HepG2 (cell line): Measurements from ENCODE around the gene MGA. TPM values are rescaled to one million over a fixed set of nuclear protein-coding genes. Genes with fewer than 3 reads are reported as not detected.

Source experiments
- EP300 ChIP-seq, 3 experiments: sonication (generic) in 1 of 3; formaldehyde crosslinking in 1 of 3; IDR thresholded peaks; 2 replicates each; pipeline versions ENCODE4 v1.5.1 to v1.6.1; 2011 to 2020; ENCODE audit warnings: low read depth in 2 of 3, low read length in 2 of 3, borderline replicate concordance in 1 of 3, improper control_type of control experiment in 1 of 3, mild to moderate bottlenecking in 1 of 3, missing genetic modification reagents in 1 of 3, moderate library complexity in 1 of 3
- FOXK1 ChIP-seq: sonication (generic); formaldehyde crosslinking; IDR thresholded peaks from 2 replicates; pipeline ENCODE4 v1.4.0; 2020; ENCODE audit warnings: low read depth, missing genetic modification reagents, borderline replicate concordance
- JARID2 ChIP-seq: sonication (generic); formaldehyde crosslinking; IDR thresholded peaks from 2 replicates; pipeline ENCODE4 v1.8.1; 2023; ENCODE audit warnings: missing genetic modification reagents, inconsistent platforms; ENCODE audit not compliant: insufficient replicate concordance
- MBNL3 ChIP-seq: fragments of 250-450 bp; sonication (Bioruptor Pico); conservative IDR thresholded peaks from 2 replicates; pipeline ENCODE4 v1.8.0; 2022; ENCODE audit warnings: mild to moderate bottlenecking, inconsistent platforms
- NFE2L1 ChIP-seq: sonication (generic); formaldehyde crosslinking; IDR thresholded peaks from 2 replicates; pipeline ENCODE4 v1.4.0; 2020; ENCODE audit warnings: missing genetic modification reagents, mild to moderate bottlenecking, borderline replicate concordance
- SNAPC2 ChIP-seq: sonication (generic); formaldehyde crosslinking; IDR thresholded peaks from 2 replicates; pipeline ENCODE4 v1.8.1; 2022; ENCODE audit warnings: mild to moderate bottlenecking, missing genetic modification reagents
- U2AF2 ChIP-seq: fragments of 200-400 bp; formaldehyde crosslinking; IDR thresholded peaks from 2 replicates; pipeline ENCODE4 v1.6.1; 2017; ENCODE audit warnings: low read depth, mild to moderate bottlenecking, low read length
- YEATS4 ChIP-seq: sonication (generic); formaldehyde crosslinking; IDR thresholded peaks from 2 replicates; pipeline ENCODE4 v1.4.0; 2020; ENCODE audit warnings: missing genetic modification reagents, borderline replicate concordance
- ZEB1 ChIP-seq: IDR thresholded peaks from 2 replicates; pipeline ENCODE4 v1.6.1; 2012; ENCODE audit warnings: mild to moderate bottlenecking, low read depth, inconsistent platforms; ENCODE audit not compliant: insufficient replicate concordance
- ZNF746 ChIP-seq: sonication (generic); formaldehyde crosslinking; IDR thresholded peaks from 2 replicates; pipeline ENCODE4 v1.8.0; 2022; ENCODE audit warnings: mild to moderate bottlenecking, missing genetic modification reagents
- polyA plus RNA-seq, 8 experiments: library from polyadenylated mRNA; depleted of rRNA in 3 of 8; stranded (reverse) in 7 of 8; unstranded in 1 of 8; fragments of >200 nt; fragmentation: Illumina TruSeq in 4 of 8; extraction: Trizol in 4 of 8; gene quantifications; 2 replicates each; pipeline versions ENCODE4 v1.2.1 to v1.2.3, GENCODE V29; 2011 to 2016; ENCODE audit warnings: low read depth in 4 of 8, missing spikeins in 1 of 8, mixed read lengths in 1 of 8; ENCODE audit not compliant: insufficient read depth in 1 of 8
- total RNA-seq, 5 experiments: library from RNA; depleted of rRNA; stranded (reverse); fragments of >200 nt; fragmentation: Illumina TruSeq; extraction: Trizol; gene quantifications; 2 replicates each; pipeline ENCODE4 v1.2.3, GENCODE V29; 2016; ENCODE audit warnings: low read depth in 1 of 5
- TF ChIP-seq, protein P1 (sequence below): sonication (generic); formaldehyde crosslinking; IDR thresholded peaks from 2 replicates; pipeline ENCODE4 v1.4.0; 2020; ENCODE audit warnings: missing genetic modification reagents
- TF ChIP-seq, protein P2 (sequence below): IDR thresholded peaks from 2 replicates; pipeline ENCODE4 v1.6.1; 2016; ENCODE audit warnings: missing compliant biosample characterization, missing genetic modification reagents, borderline replicate concordance
- TF ChIP-seq, protein P3 (sequence below), 2 experiments: sonication (generic) in 1 of 2; formaldehyde crosslinking in 1 of 2; IDR thresholded peaks; 2 replicates each; pipeline versions ENCODE4 v1.5.1 to v1.6.1; 2011 to 2020; ENCODE audit warnings: borderline replicate concordance in 1 of 2, low read depth in 1 of 2, low read length in 1 of 2, mild to moderate bottlenecking in 1 of 2, missing genetic modification reagents in 1 of 2, moderate library complexity in 1 of 2
- TF ChIP-seq, protein P4 (sequence below): IDR thresholded peaks from 2 replicates; pipeline ENCODE4 v1.6.1; 2016; ENCODE audit warnings: low read depth, control low read depth

The MGA gene
- total and polyA plus RNA-seq, 2 of the 13 experiments (the other 11 are each of a cell fraction or from before 2014, with no cell fraction given), result 5.3 to 59.0 TPM

DNA sequence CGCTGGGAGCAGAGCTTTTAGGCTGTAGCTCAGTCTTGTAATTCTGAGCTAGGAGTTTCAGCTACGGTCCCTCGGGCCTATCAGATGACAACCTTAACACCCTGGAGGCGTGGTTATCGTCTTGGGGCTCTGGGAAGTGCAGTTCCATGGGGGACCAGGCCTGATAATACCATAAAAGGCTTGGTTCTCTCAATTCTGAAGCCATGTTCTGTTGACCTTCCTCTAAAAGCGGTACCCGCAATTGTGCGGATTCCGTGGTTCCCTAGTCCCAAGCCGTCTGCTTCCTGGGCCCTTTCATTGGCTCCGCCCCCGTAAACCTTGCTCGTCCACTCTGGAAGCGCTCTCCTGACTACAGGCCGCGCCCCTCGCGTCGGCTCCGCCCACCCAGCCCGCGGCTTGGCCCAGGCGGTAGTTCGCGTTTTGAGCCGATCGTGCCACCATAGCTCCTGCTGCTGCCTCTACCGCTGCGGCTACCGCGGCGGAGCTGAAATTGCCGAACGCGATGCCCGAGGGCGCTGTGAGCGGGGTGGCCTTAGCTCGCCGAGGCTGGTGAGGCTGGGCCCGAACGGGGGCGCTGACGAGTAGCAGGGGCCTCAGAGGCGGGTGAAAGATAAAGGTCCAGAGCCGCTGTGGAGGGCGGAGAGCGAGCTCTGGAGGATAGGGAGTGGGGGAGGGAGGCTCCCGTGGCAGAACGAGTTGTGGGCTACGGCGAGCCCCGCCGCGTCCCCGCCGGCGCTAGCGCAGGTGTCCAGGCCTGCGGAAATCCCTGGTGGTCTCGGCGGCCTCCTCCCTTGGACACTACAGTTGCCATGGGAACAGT is 114.1 kb downstream of the MGA start, which contains the start of gene MAPKBP1 (continued):
- TF ChIP-seq, protein P1, sequence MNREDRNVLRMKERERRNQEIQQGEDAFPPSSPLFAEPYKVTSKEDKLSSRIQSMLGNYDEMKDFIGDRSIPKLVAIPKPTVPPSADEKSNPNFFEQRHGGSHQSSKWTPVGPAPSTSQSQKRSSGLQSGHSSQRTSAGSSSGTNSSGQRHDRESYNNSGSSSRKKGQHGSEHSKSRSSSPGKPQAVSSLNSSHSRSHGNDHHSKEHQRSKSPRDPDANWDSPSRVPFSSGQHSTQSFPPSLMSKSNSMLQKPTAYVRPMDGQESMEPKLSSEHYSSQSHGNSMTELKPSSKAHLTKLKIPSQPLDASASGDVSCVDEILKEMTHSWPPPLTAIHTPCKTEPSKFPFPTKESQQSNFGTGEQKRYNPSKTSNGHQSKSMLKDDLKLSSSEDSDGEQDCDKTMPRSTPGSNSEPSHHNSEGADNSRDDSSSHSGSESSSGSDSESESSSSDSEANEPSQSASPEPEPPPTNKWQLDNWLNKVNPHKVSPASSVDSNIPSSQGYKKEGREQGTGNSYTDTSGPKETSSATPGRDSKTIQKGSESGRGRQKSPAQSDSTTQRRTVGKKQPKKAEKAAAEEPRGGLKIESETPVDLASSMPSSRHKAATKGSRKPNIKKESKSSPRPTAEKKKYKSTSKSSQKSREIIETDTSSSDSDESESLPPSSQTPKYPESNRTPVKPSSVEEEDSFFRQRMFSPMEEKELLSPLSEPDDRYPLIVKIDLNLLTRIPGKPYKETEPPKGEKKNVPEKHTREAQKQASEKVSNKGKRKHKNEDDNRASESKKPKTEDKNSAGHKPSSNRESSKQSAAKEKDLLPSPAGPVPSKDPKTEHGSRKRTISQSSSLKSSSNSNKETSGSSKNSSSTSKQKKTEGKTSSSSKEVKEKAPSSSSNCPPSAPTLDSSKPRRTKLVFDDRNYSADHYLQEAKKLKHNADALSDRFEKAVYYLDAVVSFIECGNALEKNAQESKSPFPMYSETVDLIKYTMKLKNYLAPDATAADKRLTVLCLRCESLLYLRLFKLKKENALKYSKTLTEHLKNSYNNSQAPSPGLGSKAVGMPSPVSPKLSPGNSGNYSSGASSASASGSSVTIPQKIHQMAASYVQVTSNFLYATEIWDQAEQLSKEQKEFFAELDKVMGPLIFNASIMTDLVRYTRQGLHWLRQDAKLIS (CRISPR knock-in tag), result no peak
- peak; percentile 37 to 40; a peak in 3 of 4 replicates for TF ChIP-seq EP300 (IDR thresholded peaks at IDR 0.05; ENCODE audit: low read depth in 2 of 2, low read length in 2 of 2)
- TF ChIP-seq EP300 (CRISPR knock-in tag; IDR thresholded peaks at IDR 0.05; ENCODE audit: borderline replicate concordance), result no peak; the same call in 1 of the 2 replicates
- TF ChIP-seq ZNF746 (CRISPR knock-in tag), result peak; percentile 94
- TF ChIP-seq ZEB1, result no peak
- TF ChIP-seq, protein P2, sequence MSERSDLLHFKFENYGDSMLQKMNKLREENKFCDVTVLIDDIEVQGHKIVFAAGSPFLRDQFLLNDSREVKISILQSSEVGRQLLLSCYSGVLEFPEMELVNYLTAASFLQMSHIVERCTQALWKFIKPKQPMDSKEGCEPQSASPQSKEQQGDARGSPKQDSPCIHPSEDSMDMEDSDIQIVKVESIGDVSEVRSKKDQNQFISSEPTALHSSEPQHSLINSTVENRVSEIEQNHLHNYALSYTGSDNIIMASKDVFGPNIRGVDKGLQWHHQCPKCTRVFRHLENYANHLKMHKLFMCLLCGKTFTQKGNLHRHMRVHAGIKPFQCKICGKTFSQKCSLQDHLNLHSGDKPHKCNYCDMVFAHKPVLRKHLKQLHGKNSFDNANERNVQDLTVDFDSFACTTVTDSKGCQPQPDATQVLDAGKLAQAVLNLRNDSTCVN, result peak; percentile 87
- TF ChIP-seq JARID2 (CRISPR knock-in tag), result no peak
- peak; percentile 56; the same call in 1 of the 2 replicates for TF ChIP-seq FOXK1 (CRISPR knock-in tag)
- peak; percentile 93 for TF ChIP-seq YEATS4 (CRISPR knock-in tag)
- TF ChIP-seq U2AF2, result no peak
- TF ChIP-seq NFE2L1 (CRISPR knock-in tag), result no peak
- peak; percentile 88; the same call in 1 of the 2 replicates for TF ChIP-seq SNAPC2 (CRISPR knock-in tag)
- TF ChIP-seq MBNL3 (CRISPR knock-in tag), result no peak
- TF ChIP-seq, protein P3, sequence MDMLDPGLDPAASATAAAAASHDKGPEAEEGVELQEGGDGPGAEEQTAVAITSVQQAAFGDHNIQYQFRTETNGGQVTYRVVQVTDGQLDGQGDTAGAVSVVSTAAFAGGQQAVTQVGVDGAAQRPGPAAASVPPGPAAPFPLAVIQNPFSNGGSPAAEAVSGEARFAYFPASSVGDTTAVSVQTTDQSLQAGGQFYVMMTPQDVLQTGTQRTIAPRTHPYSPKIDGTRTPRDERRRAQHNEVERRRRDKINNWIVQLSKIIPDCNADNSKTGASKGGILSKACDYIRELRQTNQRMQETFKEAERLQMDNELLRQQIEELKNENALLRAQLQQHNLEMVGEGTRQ (IDR thresholded peaks at IDR 0.05; ENCODE audit: low read depth, low read length), result no peak
- TF ChIP-seq, protein P3 (CRISPR knock-in tag; IDR thresholded peaks at IDR 0.05; ENCODE audit: borderline replicate concordance), result peak; percentile 61; the same call in 1 of the 2 replicates
- TF ChIP-seq, protein P4, sequence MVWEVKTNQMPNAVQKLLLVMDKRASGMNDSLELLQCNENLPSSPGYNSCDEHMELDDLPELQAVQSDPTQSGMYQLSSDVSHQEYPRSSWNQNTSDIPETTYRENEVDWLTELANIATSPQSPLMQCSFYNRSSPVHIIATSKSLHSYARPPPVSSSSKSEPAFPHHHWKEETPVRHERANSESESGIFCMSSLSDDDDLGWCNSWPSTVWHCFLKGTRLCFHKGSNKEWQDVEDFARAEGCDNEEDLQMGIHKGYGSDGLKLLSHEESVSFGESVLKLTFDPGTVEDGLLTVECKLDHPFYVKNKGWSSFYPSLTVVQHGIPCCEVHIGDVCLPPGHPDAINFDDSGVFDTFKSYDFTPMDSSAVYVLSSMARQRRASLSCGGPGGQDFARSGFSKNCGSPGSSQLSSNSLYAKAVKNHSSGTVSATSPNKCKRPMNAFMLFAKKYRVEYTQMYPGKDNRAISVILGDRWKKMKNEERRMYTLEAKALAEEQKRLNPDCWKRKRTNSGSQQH (CRISPR knock-in tag), result no peak
